Adipose tissue (tissue), 3 donors: ENCODE measurements around the gene C2CD4C. TPM values are rescaled to one million over a fixed set of nuclear protein-coding genes. Genes with fewer than 3 reads are reported as not detected.
"Not testable (repeated sequence)": the region's sequence is repeated elsewhere in the genome, so short reads cannot be mapped to it uniquely, and the experiment has no call there.

ENCODE experiments used
- H3K27ac ChIP-seq: one replicate; pipeline ENCODE4 v1.5.1; 2013; ENCODE audit warnings: low read depth, low read length
- WGBS, 3 donors: extraction: QIAGEN DNeasy Blood & Tissue Kit; methylation state at CpG; one replicate each; pipeline ENCODE4 v1.1.7; 2013; 5-methylcytosine and 5-hydroxymethylcytosine counted together
- polyA plus RNA-seq, 3 donors: library from polyadenylated mRNA; stranded (reverse); fragments of 200-250 nt; gene quantifications; one replicate each; pipeline ENCODE4 v1.2.3, GENCODE V29; 2013
- donor health status: healthy with polysubstance abuse.
- donor health status: Bipolar disorder and iron deficiency.
- donor health status: healthy.

Gene C2CD4C
- 1 to 10 TPM in 2 of 3 donors, under 1 TPM in 1; 0.51 to 4.9 (median 4.5) TPM for polyA plus RNA-seq

- H3K27ac ChIP-seq = no peak within 1 kb of the TSS
- 0 to 2% (median 1%) methylated on average over 56 to 70 of the region's 80 CpGs for WGBS, 3 donors
These were observed at the start of gene C2CD4C for GRCh38 chr19:408902-409515. TSS of gene C2CD4C (minus strand) at chr19:409147. CDS start at chr19:408361, 786 bp downstream.

GRCh38 chr19:458091-459042 lies 49.4 kb upstream of the C2CD4C start:
- H3K27ac ChIP-seq = no peak overlapping the region
- whole genome bisulfite sequencing, 3 donors = 94 to 98% (median 96%) methylated on average over 55 to 89 of the region's 89 CpGs

GRCh38 chr19:457636-458035 lies 48.7 kb upstream of the C2CD4C start:
- 91 to 98% (median 96%) methylated on average over 28 to 30 of the region's 30 CpGs for WGBS, 3 donors
- no peak overlapping the region for H3K27ac ChIP-seq

GRCh38 chr19:456547-457110 lies 47.7 kb upstream of the C2CD4C start:
- WGBS, 3 donors = 82 to 90% (median 86%) methylated on average over 18 of the region's 18 CpGs
- no peak overlapping the region for H3K27ac ChIP-seq

- no peak overlapping the region for H3K27ac ChIP-seq
- WGBS, 3 donors = 90 to 92% (median 90%) methylated on average over 31 of the region's 31 CpGs
These were observed 47.1 kb upstream of the C2CD4C start for GRCh38 chr19:455851-456546.

- H3K27ac ChIP-seq = no peak overlapping the region
- WGBS, 3 donors = 95 to 96% (median 95%) methylated on average over 39 of the region's 39 CpGs
These were observed 46.2 kb upstream of the C2CD4C start for GRCh38 chr19:455031-455705.

GRCh38 chr19:453606-454005 lies 44.7 kb upstream of the C2CD4C start:
- 90 to 94% (median 93%) methylated on average over 22 of the region's 22 CpGs for WGBS, 3 donors
- H3K27ac ChIP-seq = no peak overlapping the region

- H3K27ac ChIP-seq = no peak overlapping the region
- 91 to 95% (median 95%) methylated on average over 16 of the region's 16 CpGs for WGBS, 3 donors
These were observed 43.9 kb upstream of the C2CD4C start for GRCh38 chr19:452829-453228.

GRCh38 chr19:450912-451481 lies 42.0 kb upstream of the C2CD4C start:
- not testable (repeated sequence) for H3K27ac ChIP-seq
- 95 to 99% (median 98%) methylated on average over 33 of the region's 33 CpGs for WGBS, 3 donors

GRCh38 chr19:449916-450315 lies 41.0 kb upstream of the C2CD4C start:
- whole genome bisulfite sequencing, 3 donors = 93 to 95% (median 95%) methylated on average over 17 to 20 of the region's 20 CpGs
- H3K27ac ChIP-seq = no peak overlapping the region

GRCh38 chr19:447816-448560 lies 39.0 kb upstream of the C2CD4C start:
- H3K27ac ChIP-seq = no peak overlapping the region
- WGBS, 3 donors = 37 to 72% (median 39%) methylated on average over 31 of the region's 31 CpGs

GRCh38 chr19:447064-447426 lies 38.1 kb upstream of the C2CD4C start:
- no peak overlapping the region for H3K27ac ChIP-seq
- WGBS, 3 donors = 73 to 80% (median 77%) methylated on average over 24 of the region's 24 CpGs

- no peak overlapping the region for H3K27ac ChIP-seq
- WGBS, 3 donors = 96% methylated on average over 26 of the region's 26 CpGs
These were observed 35.8 kb upstream of the C2CD4C start for GRCh38 chr19:444677-445210.

- no peak overlapping the region for H3K27ac ChIP-seq
- 88 to 100% (median 92%) methylated on average over 2 of the region's 2 CpGs for WGBS, 3 donors
These were observed 34.1 kb upstream of the C2CD4C start for GRCh38 chr19:443005-443404.

- H3K27ac ChIP-seq = no peak overlapping the region
- 92 to 100% (median 93%) methylated on average over 2 of the region's 2 CpGs for WGBS, 3 donors
These were observed 33.1 kb upstream of the C2CD4C start for GRCh38 chr19:442085-442484.

GRCh38 chr19:441213-441836 lies 32.4 kb upstream of the C2CD4C start:
- 44 to 70% (median 52%) methylated on average over 23 of the region's 23 CpGs for WGBS, 3 donors

More at GRCh38 chr19:441213-441836, 32.4 kb upstream of the C2CD4C start:
- no peak overlapping the region for H3K27ac ChIP-seq
